ENCODE data around the gene PTGIS. TPM values are rescaled to one million over a fixed set of nuclear protein-coding genes. Genes with fewer than 3 reads are reported as not detected.

Gene PTGIS
- total and polyA plus RNA-seq, 2 donors (not counting 1 experiment from before 2014, with no cell fraction given): not detected

- WGBS (ENCODE audit: insufficient coverage): 100% methylated on average over 2 of the region's 4 CpGs
- H3K79me2 ChIP-seq (ENCODE audit: control insufficient read depth, insufficient read depth, low read length): no peaks in the 10 kb centered on the region
- peaks cover 0 to 35% (median 10%) of the 10 kb centered on the region in 3 donors for H3K9me3 ChIP-seq (ENCODE audit: control extremely low read depth in 1 of 3, control insufficient read depth in 2 of 3, insufficient read depth in 1 of 3, low read length in 2 of 3)
- H3K36me3 ChIP-seq (replicated peaks in 1 of 2; ENCODE audit: control extremely low read depth in 1 of 2, control insufficient read depth in 1 of 2, extremely low read depth in 1 of 2, insufficient read depth in 2 of 2, low read length in 1 of 2): no peaks in the 10 kb centered on the region
- peaks cover 15% of the 10 kb centered on the region for H3K27me3 Mint-ChIP-seq
- H3K9ac ChIP-seq (ENCODE audit: low read length): no peak overlapping the region
- POLR2A ChIA-PET: no interaction called here
- intact Hi-C loops (cut with micrococcal nuclease): no loop called here
- H3K9me3 Mint-ChIP-seq (ENCODE audit: insufficient read depth): no peaks in the 10 kb centered on the region
- TF ChIP-seq, protein P1, sequence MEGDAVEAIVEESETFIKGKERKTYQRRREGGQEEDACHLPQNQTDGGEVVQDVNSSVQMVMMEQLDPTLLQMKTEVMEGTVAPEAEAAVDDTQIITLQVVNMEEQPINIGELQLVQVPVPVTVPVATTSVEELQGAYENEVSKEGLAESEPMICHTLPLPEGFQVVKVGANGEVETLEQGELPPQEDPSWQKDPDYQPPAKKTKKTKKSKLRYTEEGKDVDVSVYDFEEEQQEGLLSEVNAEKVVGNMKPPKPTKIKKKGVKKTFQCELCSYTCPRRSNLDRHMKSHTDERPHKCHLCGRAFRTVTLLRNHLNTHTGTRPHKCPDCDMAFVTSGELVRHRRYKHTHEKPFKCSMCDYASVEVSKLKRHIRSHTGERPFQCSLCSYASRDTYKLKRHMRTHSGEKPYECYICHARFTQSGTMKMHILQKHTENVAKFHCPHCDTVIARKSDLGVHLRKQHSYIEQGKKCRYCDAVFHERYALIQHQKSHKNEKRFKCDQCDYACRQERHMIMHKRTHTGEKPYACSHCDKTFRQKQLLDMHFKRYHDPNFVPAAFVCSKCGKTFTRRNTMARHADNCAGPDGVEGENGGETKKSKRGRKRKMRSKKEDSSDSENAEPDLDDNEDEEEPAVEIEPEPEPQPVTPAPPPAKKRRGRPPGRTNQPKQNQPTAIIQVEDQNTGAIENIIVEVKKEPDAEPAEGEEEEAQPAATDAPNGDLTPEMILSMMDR (IDR thresholded peaks at IDR 0.05): no peak
- TF ChIP-seq EZH2 (IDR thresholded peaks at IDR 0.05; ENCODE audit: borderline replicate concordance, insufficient read depth, low read depth, low read length, poor library complexity, severe bottlenecking): no peak
- no peaks in the 10 kb centered on the region for H3K4me1 Mint-ChIP-seq
- ATAC-seq (ENCODE audit: low read depth) (no peak), DNase-seq (no peak)
- H3K27me3 ChIP-seq (replicated peaks in 1 of 4; ENCODE audit: control extremely low read depth in 1 of 4, control insufficient read depth in 3 of 4, insufficient read depth in 4 of 4, low read length in 3 of 4): peaks cover 0 to 8% (median 2%) of the 10 kb centered on the region in 4 experiments
- no peak overlapping the region for H3K27ac Mint-ChIP-seq
- no peaks in the 10 kb centered on the region for H4K20me1 ChIP-seq (ENCODE audit: control insufficient read depth, insufficient read depth, low read length, poor library complexity, severe bottlenecking)
- no peak overlapping the region for H2AFZ ChIP-seq (ENCODE audit: insufficient read depth, low read depth, low read length, poor library complexity, severe bottlenecking)
- no peak overlapping the region for H3K27ac ChIP-seq (ENCODE audit: low read length in 2 of 2)
- H3K4me3 Mint-ChIP-seq: no peak overlapping the region
- H3K4me3 ChIP-seq (ENCODE audit: control extremely low read depth in 1 of 5, extremely low read depth in 1 of 5, insufficient read depth in 1 of 5, low read depth in 2 of 5, low read length in 4 of 5): no peak overlapping the region
- CTCF ChIA-PET: interaction anchor here (0.8 to 5.2 kb wide), 9 partner anchors 8 to 404 kb away, joined by 3 to 27 read pairs (median 5); no protein-coding TSS in a partner anchor
- H3K4me1 ChIP-seq (ENCODE audit: control insufficient read depth in 2 of 2, insufficient read depth in 2 of 2, low read length in 2 of 2): no peaks in the 10 kb centered on the region
- no peak overlapping the region for H3K4me2 ChIP-seq (replicated peaks; ENCODE audit: low read depth, low read length, poor library complexity, severe bottlenecking)
These were observed 25.4 kb downstream of the PTGIS start for GRCh38 chr20:49542514-49542991.

GRCh38 chr20:49541733-49542513, 26.0 kb downstream of the PTGIS start:
- intact Hi-C loops (cut with micrococcal nuclease): loop anchor here (1.0 kb wide), 2 partner anchors 67 to 304 kb away; no protein-coding TSS in a partner anchor
- Mint-ChIP-seq H3K4me3 (no peak overlapping the region), H3K4me1 (no peaks in the 10 kb centered on the region), H3K27me3 (peaks cover 16% of the 10 kb centered on the region), H3K27ac (no peak overlapping the region), H3K9me3 (ENCODE audit: insufficient read depth) (no peaks in the 10 kb centered on the region)
- no peak overlapping the region for H3K27ac ChIP-seq (ENCODE audit: low read length in 2 of 2)
- no peaks in the 10 kb centered on the region for H4K20me1 ChIP-seq (ENCODE audit: control insufficient read depth, insufficient read depth, low read length, poor library complexity, severe bottlenecking)
- H3K79me2 ChIP-seq (ENCODE audit: control insufficient read depth, insufficient read depth, low read length): no peaks in the 10 kb centered on the region
- WGBS (ENCODE audit: insufficient coverage): 60% methylated on average over 14 of the region's 18 CpGs
- H3K27me3 ChIP-seq (replicated peaks in 1 of 4; ENCODE audit: control extremely low read depth in 1 of 4, control insufficient read depth in 3 of 4, insufficient read depth in 4 of 4, low read length in 3 of 4): peaks cover 0 to 8% (median 3%) of the 10 kb centered on the region in 4 experiments
- no peak overlapping the region for H3K4me3 ChIP-seq (ENCODE audit: control extremely low read depth in 1 of 5, extremely low read depth in 1 of 5, insufficient read depth in 1 of 5, low read depth in 2 of 5, low read length in 4 of 5)
- DNase-seq (peak; percentile 67), ATAC-seq (ENCODE audit: low read depth) (peak; percentile 39)
- H3K9me3 ChIP-seq (ENCODE audit: control extremely low read depth in 1 of 3, control insufficient read depth in 2 of 3, insufficient read depth in 1 of 3, low read length in 2 of 3): peaks cover 0 to 35% (median 10%) of the 10 kb centered on the region in 3 donors
- H3K4me1 ChIP-seq (ENCODE audit: control insufficient read depth in 2 of 2, insufficient read depth in 2 of 2, low read length in 2 of 2): no peaks in the 10 kb centered on the region
- no peak overlapping the region for H3K9ac ChIP-seq (ENCODE audit: low read length)
- ChIA-PET POLR2A (no interaction called here), CTCF (interaction anchor here (0.6 to 5.2 kb wide), 16 partner anchors 8 to 437 kb away, joined by 3 to 27 read pairs (median 4); no protein-coding TSS in a partner anchor)
- TF ChIP-seq, protein P1 (IDR thresholded peaks at IDR 0.05): peak; percentile 70
- TF ChIP-seq EZH2 (IDR thresholded peaks at IDR 0.05; ENCODE audit: borderline replicate concordance, insufficient read depth, low read depth, low read length, poor library complexity, severe bottlenecking): no peak
- H3K36me3 ChIP-seq (replicated peaks in 1 of 2; ENCODE audit: control extremely low read depth in 1 of 2, control insufficient read depth in 1 of 2, extremely low read depth in 1 of 2, insufficient read depth in 2 of 2, low read length in 1 of 2): no peaks in the 10 kb centered on the region
- H2AFZ ChIP-seq (ENCODE audit: insufficient read depth, low read depth, low read length, poor library complexity, severe bottlenecking): no peak overlapping the region
- no peak overlapping the region for H3K4me2 ChIP-seq (replicated peaks; ENCODE audit: low read depth, low read length, poor library complexity, severe bottlenecking)
